OCI-LY7 (cell line): ENCODE data around the gene CLNS1A.

ENCODE experiments used
- CTCF ChIP-seq: fragments of 200-600 bp; sonication (generic); conservative IDR thresholded peaks from 2 replicates; pipeline ENCODE4 v1.5.1; 2014; ENCODE audit warnings: mild to moderate bottlenecking, antibody characterized with exemption, low read length, moderate library complexity, mixed read lengths
- EZH2phosphoT487 ChIP-seq: fragments of 200-600 bp; sonication (generic); IDR thresholded peaks from 2 replicates; pipeline ENCODE4 v1.6.1; 2018; ENCODE audit warnings: low read depth, borderline replicate concordance, mild to moderate bottlenecking, mixed run types, antibody characterized with exemption, low read length, moderate library complexity, mixed read lengths

GRCh38 chr11:77658213-77659013 is 20.8 kb upstream of the CLNS1A start:
- TF ChIP-seq CTCF (no peak), EZH2phosphoT487 (no peak)
